ENCODE data around the gene ZNF644.

DNA sequence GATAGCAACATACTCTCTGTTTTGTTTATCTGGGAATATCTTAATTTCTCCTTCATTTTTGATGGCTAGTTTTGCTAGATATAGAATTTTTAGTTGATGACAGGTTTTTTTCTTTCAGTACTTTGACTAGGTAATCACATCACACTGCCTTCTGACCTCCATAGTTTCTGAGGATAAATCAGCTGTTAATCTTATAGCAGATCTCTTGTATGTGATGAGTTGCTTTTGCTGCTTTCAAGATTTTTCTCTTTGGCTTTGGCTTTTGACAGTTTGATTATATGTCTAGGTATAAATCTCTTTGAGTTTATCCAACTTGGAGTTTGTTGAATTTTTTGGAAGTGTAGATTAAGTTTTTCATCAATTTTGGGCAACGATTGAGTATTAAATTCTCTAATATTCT is 142.6 kb downstream of the ZNF644 start:
- TF ChIP-seq, protein P1, sequence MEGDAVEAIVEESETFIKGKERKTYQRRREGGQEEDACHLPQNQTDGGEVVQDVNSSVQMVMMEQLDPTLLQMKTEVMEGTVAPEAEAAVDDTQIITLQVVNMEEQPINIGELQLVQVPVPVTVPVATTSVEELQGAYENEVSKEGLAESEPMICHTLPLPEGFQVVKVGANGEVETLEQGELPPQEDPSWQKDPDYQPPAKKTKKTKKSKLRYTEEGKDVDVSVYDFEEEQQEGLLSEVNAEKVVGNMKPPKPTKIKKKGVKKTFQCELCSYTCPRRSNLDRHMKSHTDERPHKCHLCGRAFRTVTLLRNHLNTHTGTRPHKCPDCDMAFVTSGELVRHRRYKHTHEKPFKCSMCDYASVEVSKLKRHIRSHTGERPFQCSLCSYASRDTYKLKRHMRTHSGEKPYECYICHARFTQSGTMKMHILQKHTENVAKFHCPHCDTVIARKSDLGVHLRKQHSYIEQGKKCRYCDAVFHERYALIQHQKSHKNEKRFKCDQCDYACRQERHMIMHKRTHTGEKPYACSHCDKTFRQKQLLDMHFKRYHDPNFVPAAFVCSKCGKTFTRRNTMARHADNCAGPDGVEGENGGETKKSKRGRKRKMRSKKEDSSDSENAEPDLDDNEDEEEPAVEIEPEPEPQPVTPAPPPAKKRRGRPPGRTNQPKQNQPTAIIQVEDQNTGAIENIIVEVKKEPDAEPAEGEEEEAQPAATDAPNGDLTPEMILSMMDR (conservative IDR thresholded peaks at IDR 0.05 in 1 of 2, IDR thresholded peaks at IDR 0.05 in 1 of 2; ENCODE audit: extremely low read depth in 1 of 2, insufficient read depth in 1 of 2, low read depth in 1 of 2, low read length in 2 of 2): no peak
- no peak for TF ChIP-seq EZH2 (IDR thresholded peaks at IDR 0.05; ENCODE audit: borderline replicate concordance, low read length)

All from mammary epithelial cell (primary cell).